IMR-90 (cell line): ENCODE measurements around the gene BHLHA15.

ENCODE experiments used
- CEBPB ChIP-seq: IDR thresholded peaks from 2 replicates; pipeline ENCODE4 v1.6.1; 2012; ENCODE audit warnings: low read depth, low read length, improper control_type of control experiment
- CHD1 ChIP-seq: IDR thresholded peaks from 2 replicates; pipeline ENCODE4 v1.6.1; 2012; ENCODE audit warnings: low read depth, low read length, improper control_type of control experiment
- MAZ ChIP-seq: IDR thresholded peaks from 2 replicates; pipeline ENCODE4 v1.6.1; 2012; ENCODE audit warnings: low read depth, mild to moderate bottlenecking, low read length, improper control_type of control experiment, moderate library complexity, borderline replicate concordance
- POLR2A ChIP-seq: IDR thresholded peaks from 2 replicates; pipeline ENCODE4 v1.6.1; 2012; ENCODE audit warnings: mild to moderate bottlenecking, low read depth, low read length
- RAD21 ChIP-seq: IDR thresholded peaks from 2 replicates; pipeline ENCODE4 v1.6.1; 2012; ENCODE audit warnings: low read length, improper control_type of control experiment
- RCOR1 ChIP-seq: IDR thresholded peaks from 2 replicates; pipeline ENCODE4 v1.6.1; 2012; ENCODE audit warnings: mild to moderate bottlenecking, low read length, improper control_type of control experiment; ENCODE audit not compliant: insufficient replicate concordance
- SMC3 ChIP-seq: fragments of 150-350 bp; IDR thresholded peaks from 2 replicates; pipeline ENCODE4 v1.6.1; 2016; ENCODE audit warnings: low read depth, mild to moderate bottlenecking, antibody characterized with exemption, low read length, moderate library complexity
- TF ChIP-seq, protein P1 (sequence below): conservative IDR thresholded peaks from 2 replicates; pipeline ENCODE4 v1.5.1; 2012; ENCODE audit warnings: mild to moderate bottlenecking, low read depth, low read length, improper control_type of control experiment
- TF ChIP-seq, protein P2 (sequence below): fragments of 150-350 bp; IDR thresholded peaks from 2 replicates; pipeline ENCODE4 v1.6.1; 2017; ENCODE audit warnings: mild to moderate bottlenecking, antibody characterized with exemption, low read length, low read depth

DNA sequence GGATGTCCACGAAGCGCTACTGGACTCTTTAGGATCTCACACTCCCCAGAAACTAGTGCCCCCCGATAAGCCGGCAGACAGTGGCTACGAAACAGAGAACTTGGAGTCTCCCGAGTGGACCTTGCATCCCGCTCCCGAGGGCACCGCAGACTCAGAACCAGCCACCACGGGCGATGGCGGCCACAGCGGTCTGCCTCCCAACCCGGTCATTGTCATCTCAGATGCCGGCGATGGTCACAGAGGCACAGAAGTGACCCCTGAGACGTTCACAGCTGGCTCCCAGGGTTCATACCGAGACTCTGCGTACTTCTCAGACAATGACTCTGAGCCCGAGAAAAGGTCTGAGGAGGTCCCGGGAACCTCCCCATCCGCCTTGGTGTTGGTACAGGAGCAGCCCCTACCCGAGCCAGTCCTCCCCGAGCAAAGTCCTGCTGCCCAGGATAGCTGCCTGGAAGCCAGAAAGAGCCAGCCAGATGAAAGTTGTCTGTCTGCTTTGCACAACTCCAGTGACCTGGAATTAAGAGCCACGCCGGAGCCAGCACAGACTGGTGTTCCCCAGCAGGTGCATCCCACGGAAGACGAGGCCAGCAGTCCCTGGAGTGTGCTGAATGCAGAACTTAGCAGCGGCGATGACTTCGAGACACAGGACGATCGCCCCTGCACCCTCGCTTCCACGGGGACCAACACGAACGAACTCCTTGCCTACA, 17.6 kb upstream of the BHLHA15 start:
- TF ChIP-seq, protein P1, sequence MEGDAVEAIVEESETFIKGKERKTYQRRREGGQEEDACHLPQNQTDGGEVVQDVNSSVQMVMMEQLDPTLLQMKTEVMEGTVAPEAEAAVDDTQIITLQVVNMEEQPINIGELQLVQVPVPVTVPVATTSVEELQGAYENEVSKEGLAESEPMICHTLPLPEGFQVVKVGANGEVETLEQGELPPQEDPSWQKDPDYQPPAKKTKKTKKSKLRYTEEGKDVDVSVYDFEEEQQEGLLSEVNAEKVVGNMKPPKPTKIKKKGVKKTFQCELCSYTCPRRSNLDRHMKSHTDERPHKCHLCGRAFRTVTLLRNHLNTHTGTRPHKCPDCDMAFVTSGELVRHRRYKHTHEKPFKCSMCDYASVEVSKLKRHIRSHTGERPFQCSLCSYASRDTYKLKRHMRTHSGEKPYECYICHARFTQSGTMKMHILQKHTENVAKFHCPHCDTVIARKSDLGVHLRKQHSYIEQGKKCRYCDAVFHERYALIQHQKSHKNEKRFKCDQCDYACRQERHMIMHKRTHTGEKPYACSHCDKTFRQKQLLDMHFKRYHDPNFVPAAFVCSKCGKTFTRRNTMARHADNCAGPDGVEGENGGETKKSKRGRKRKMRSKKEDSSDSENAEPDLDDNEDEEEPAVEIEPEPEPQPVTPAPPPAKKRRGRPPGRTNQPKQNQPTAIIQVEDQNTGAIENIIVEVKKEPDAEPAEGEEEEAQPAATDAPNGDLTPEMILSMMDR: no peak
- TF ChIP-seq SMC3 (no peak), MAZ (no peak), CEBPB (no peak), POLR2A (no peak), RAD21 (no peak), CHD1 (no peak), RCOR1 (no peak)
- TF ChIP-seq, protein P2, sequence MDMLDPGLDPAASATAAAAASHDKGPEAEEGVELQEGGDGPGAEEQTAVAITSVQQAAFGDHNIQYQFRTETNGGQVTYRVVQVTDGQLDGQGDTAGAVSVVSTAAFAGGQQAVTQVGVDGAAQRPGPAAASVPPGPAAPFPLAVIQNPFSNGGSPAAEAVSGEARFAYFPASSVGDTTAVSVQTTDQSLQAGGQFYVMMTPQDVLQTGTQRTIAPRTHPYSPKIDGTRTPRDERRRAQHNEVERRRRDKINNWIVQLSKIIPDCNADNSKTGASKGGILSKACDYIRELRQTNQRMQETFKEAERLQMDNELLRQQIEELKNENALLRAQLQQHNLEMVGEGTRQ: no peak
